Stimulated activated CD4-positive, alpha-beta T cell treated with anti-CD3 and anti-CD28 coated beads, Interleukin-15, amount 100 ng/mL, for 24 hours (primary cell): Measurements from ENCODE around the gene STX1A.
A peak's percentile ranks its signal among the peaks of the same experiment; 100 is the strongest.

Experiments
- DNase-seq: peaks from one replicate; pipeline ENCODE4 v3.0.0-alpha.2; 2020

STX1A gene

DNA sequence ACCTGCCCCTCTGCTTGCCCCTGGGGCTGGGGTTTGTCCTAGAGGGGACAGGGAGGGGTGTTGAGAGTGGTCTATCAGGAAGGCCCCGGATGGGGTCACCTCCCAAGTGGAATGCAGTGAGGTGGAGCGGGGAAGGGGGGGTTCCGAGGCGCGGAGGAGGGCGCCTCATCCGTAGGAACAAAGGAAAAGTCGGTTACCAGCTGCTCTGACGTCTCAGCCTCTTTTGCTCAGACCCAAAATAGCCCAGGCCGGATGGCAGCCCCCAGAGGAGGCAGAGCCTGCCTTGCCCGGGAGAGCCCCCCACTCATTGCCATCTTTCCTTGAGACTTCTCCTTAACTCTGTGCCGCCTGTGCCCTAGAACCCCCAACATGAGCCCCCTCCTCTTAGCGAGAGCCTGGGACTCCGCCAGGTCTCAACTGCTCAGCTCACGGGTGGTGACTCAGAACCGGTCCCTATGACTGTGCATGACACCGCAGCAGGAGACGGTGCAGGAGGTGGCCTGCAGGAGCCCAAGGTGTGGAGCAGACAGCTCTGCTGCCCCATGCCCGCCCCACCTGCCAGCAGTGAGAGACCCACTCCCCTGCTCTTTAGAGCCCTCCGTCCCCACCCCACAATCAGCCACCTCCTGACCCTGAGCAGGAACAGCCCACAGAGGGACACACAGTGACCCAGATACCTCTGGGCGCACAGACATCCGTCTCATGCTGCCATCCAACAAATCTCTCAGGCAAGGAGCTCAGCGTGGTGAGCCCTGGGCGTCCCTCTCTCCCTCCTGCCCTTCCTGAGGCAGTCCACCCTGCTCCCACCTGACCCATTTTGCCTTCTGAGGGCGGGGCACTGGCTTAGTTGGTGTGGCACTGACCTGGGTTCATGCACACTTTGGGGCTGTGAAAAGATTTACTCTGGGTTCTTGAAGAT is 13.1 kb downstream of the STX1A start:
- peak; percentile 70 for DNase-seq

- no peak for DNase-seq
Observed at GRCh38 chr7:73705551-73705920, 13.9 kb downstream of the STX1A start.

GRCh38 chr7:73704640-73705550 is 14.6 kb downstream of the STX1A start:
- no peak for DNase-seq

DNA sequence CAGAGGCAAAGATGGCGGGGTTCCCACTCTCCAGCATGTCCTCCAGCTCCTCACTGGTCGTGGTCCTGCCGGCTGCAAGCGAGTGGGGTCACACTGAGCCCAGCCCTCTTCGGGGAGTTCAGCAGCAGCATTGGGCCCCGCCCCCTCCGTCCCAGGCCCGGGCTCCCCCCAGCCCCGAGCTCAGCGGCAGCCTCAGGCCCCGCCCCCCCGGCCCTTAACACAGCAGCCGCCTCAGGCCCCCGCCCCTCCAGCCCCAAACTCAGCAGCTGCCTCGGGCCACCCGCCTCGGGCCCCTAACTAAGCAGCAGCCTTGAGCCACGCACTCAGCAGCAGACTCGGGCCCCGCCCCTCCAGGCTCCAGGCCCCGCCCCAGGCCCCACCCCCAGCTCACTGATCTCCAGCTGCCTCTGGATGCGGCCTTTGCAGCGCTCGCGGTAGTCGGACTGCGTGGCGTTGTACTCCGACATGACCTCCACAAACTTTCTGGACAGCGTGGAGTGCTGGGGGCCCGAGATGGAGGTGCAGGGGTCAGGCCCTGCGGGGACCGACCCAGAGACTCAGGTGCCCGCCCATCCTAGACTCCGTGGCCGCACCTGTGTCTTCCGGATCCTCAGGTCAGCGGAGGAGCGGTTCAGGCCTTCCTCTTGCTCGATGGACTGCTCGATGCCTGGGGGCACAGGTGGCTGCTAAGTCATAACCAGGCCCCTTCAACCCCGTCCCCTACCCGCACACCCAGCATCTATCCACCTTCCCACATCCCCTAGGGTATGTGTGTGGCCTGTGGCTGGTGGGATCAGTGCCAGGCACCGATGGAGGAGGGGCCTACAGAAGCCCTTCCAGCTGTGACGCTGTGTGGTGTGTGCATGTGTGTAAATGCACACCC is 15.5 kb downstream of the STX1A start:
- DNase-seq = peak; percentile 60

DNA sequence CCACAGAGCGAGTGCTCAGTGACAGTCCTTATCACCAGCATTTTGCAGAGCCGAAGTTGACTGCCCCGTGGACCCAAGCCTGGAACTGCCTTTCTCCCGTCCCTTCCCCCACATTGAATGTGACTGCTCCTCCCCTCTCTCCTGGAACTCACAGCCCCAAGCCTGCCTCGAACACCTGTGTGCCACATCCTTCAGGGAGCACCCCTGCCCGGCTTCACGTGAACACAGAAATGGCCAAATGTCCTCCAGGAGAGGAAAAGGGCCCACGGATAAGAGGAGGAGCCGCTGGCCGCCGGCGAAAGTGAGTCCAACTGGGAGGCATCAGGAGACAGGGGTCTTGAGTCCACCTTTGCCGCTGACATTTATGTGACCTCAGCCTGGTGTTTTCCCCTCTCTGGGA is 16.2 kb downstream of the STX1A start:
- no peak for DNase-seq

GRCh38 chr7:73702665-73703064 is 16.8 kb downstream of the STX1A start:
- no peak for DNase-seq

GRCh38 chr7:73702226-73702625 is 17.2 kb downstream of the STX1A start:
- DNase-seq = no peak

DNA sequence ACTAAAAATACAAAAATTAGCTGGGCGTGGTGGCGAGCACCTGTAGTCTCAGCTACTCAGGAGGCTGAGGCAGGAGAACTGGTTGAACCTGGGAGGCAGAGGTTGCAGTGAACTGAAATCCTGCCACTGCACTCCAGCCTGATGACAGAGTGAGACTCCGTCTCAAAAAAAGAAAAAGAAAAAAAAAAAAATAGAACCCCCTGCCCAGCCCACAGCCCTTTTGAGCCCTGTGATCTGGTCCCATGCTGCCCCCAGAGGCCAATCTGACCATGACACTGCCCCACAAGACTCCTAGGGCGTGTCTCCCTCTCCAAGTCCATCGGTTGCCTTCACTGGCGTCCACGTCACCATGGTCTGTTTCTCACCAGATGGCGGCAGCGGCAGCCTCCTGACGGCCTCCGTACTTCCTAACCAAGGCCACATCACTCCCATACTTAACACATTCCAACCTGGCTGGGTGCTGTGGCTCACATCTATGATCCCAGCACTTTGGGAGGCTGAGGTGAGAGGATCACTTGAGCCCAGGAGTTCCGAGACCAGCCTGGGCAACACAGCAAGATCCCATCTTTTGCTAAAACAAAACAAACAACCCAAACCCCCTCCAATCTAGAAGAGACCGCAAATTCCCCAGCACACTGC is 18.0 kb downstream of the STX1A start:
- DNase-seq = peak; percentile 54

- DNase-seq = no peak
Observed at GRCh38 chr7:73700581-73701134, 18.8 kb downstream of the STX1A start.

DNA sequence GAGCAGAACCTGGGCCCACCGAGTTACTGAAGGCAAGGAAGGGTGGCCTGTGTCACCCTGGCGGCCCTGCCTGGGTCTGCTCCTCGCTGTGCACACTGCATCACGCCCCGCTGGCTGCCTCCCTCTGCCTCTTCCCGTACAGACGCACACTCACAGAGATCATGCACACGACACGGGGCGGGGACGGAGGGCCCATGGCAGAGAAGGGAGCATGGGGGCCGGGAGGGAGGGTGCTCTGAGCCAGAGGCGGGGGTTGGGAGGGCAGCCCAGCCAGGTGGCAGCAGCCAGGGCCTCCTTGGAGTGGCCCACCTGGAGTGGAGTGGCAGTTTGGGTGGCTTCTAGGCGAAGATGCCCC is 19.4 kb downstream of the STX1A start:
- DNase-seq = no peak

DNA sequence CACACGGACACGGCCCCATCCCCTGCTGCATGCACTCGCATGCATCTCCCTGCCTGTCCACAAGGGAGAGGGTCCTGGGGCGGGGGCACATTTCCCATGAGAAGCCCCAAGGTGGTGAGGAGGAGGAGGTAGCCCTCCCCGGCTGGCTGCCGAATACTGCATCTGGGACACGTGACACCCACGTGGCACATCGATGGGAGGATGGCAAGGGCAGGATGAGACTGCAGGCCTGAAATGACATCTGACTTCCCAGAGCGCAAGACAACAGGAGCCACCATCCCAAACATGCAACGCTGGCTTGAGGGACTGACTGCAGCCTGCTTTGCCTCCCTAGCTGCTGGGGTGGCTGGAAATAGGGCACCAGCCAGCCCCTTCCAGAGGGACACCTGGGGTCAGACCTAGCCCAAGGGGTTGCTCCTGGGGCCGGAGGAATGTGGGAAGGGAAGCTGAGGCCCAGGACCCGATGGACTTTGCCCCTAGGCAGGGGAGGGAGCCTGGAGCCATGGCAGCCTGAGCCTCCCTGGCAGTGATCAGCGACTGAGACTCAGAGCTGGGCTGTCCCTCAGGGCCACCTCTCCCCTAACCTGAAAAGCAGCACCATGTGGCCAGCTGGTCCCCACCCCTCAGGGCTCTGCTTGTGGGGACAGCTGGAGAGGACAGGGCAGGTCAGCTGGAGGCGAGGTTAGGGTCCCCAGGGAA is 19.9 kb downstream of the STX1A start:
- DNase-seq = no peak

DNA sequence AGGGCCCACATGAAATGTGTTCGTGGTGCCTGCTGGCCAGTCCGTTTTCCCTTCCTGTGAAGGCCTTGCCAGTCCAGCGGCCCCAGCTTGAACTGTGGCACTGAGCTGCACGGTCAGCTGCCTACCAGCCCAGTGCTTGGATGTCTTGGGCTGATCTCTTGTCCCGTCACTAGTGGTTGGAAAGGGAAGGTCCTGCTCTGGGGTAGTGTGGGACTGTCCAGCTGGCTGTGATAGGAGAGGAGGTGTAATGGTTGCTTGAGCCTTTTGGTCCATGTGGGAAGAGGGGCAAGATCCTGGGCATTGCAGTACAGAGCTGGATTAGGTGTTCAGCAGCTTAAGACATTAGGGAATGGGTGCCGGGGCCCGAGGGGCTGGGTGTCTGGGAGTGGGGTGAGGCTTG is 21.1 kb downstream of the STX1A start:
- no peak for DNase-seq

- no peak for DNase-seq
Observed at GRCh38 chr7:73696372-73696771, 23.1 kb downstream of the STX1A start.

GRCh38 chr7:73690646-73691045 is 28.8 kb downstream of the STX1A start:
- no peak for DNase-seq

DNA sequence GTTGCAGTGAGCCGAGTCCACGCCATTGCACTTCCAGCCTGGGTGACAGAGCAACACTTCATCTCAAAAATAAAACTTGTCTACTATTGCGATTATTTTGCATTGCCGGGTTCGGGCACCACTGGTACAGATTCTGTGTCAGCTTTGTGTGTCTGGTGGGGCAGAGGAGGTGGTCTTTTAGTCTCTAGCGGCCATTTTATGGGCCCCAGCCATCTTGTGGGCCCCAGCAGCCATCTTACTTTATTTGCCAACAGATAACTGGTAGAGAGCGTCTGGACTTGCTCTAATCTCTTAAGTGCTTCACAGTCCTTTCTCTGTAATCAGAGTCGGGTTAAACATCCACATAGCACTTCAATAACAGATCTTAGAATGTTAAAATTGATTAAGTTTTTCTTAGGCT is 31.2 kb downstream of the STX1A start:
- DNase-seq = no peak

GRCh38 chr7:73685311-73685710 is 34.2 kb downstream of the STX1A start:
- DNase-seq = no peak

DNA sequence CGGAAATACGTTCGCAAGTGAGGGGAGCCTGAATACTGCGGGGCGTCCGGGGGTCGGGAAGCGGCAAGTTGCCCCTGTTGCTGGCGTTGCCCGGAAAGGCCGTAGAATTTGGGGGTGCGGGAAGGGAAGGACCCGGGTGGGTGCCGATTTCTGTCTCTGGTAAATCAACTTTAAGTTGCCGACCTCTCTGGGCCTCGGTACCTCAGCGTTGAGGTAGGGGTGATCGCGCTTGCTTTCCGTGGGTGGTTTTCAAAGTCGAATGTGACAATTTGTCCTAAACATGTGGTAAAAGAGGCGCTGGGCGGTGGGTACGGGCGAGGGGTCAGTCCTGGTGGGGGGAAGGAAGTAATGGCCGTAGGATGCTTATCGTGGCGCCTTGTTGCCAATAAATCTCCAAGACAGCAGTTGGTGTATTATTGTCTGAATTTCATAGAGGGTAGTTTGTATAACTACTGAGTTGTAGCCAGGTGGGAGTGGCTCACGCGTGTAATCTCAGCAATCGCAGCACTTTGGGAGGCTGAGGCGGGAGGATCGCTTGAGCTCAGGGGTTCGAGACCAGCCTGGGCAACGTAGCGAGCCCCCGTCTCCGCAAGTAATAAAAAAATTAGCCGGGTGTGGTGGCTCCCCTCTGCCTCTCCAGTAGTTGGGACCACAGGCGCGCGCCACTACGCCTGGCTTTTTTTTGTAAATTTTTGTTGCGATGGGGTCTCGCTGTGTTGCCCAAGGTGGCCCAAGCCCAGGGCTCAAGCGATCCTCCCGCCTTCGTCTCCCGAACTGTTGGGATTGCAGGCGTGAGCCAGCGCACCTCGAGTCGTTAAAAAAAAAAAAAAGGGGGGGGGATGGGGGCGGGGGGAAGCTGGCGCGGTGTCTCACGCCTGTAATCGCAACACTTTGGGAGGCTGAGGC is 35.4 kb downstream of the STX1A start:
- peak; percentile 30 for DNase-seq

DNA sequence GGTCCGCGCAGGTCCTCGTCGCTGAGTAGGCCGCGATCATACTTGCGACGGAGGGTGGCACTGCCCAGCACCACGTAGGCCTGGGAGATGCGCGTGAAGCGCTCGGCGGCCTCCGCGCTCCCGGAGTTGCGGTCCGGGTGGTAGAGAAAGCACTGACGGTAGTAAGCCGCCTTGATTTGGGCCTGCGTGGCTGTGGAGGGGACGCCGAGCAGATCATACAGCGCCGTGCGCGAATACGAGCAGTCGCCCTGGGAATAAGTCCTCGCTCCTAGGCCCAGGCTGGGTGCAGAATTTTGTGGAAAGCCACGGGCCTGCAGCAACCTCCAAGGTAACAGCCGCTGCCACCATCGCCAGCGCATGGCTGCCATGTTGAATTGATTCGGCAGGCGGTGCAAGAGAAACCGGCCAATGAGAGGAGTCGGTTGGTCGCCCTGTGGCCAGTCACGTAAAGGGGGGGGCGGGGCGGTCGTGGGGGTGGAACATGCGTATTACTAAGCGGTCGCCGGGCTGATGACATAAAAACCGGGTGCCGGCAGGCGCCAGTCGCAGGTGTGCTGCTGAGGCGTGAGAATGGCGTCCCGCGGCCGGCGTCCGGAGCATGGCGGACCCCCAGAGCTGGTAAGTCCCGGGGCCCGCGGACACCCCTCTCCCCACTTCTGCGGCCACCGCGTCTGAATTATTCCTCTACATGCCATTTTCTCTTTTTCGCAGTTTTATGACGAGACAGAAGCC is 36.2 kb downstream of the STX1A start, which contains the start of the genes BUD23 and DNAJC30:
BUD23 (plus strand) TSS at position 542 of the 732 bp plus-strand sequence; CDS start at position 571, 29 bp downstream.
DNAJC30 (minus strand) TSS at position 398 of the 732 bp plus-strand sequence; CDS start at position 368, 30 bp downstream.
- DNase-seq = peak; percentile 98

DNA sequence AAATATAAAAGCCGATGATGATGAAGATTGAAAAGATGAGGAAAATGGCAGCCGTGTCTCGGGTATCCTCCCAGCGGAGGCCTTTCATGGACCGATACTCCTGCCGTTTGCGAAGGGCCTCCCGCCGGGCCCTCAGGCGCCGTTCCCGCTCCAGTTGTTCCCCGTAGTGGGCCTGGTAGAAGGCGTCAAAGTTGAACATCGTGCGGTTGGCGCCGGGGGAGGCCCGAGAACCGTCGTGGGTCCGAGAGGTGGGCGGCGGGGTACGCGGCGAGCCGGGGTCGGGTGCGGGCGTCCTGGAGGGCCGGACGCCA is 36.8 kb downstream of the STX1A start:
- no peak for DNase-seq
